GM18517 (cell line): ENCODE measurements around the gene CEACAM6.
"Not testable (repeated sequence)": the region's sequence is repeated elsewhere in the genome, so short reads cannot be mapped to it uniquely, and the experiment has no call there.

ENCODE experiments used
- ATAC-seq: cut with Tn5 transposase; IDR thresholded peaks from one replicate; pipeline ENCODE4 v1.9.1; 2021; ENCODE audit warnings: mild to moderate bottlenecking, moderate library complexity; ENCODE audit not compliant: unreplicated experiment

Gene CEACAM6

GRCh38 chr19:41755328-41755913, at the start of gene CEACAM6:
Gene CEACAM6, plus strand, starts transcription at chr19:41755530. Its CDS starts 109 bp downstream, at chr19:41755639.
- ATAC-seq = no peak

GRCh38 chr19:41706741-41707501, 48.4 kb upstream of the CEACAM6 start:
- no peak for ATAC-seq

- no peak for ATAC-seq
These were observed 47.9 kb upstream of the CEACAM6 start for GRCh38 chr19:41707502-41707812.

GRCh38 chr19:41707871-41708371, 47.4 kb upstream of the CEACAM6 start:
- no peak for ATAC-seq

GRCh38 chr19:41708481-41708880, 46.8 kb upstream of the CEACAM6 start, which contains the start of gene CEACAM5:
Gene CEACAM5, plus strand, starts transcription at chr19:41708626. Its CDS starts 106 bp downstream, at chr19:41708732.
- ATAC-seq = no peak

GRCh38 chr19:41709516-41709915, 45.8 kb upstream of the CEACAM6 start:
- ATAC-seq = not testable (repeated sequence)

- ATAC-seq = no peak
These were observed 45.2 kb upstream of the CEACAM6 start for GRCh38 chr19:41709951-41710645.

GRCh38 chr19:41711376-41712261, 43.7 kb upstream of the CEACAM6 start:
- no peak for ATAC-seq

GRCh38 chr19:41714598-41714997, 40.7 kb upstream of the CEACAM6 start:
- ATAC-seq = no peak

GRCh38 chr19:41718761-41719160, 36.6 kb upstream of the CEACAM6 start:
- no peak for ATAC-seq

- no peak for ATAC-seq
These were observed 35.2 kb upstream of the CEACAM6 start for GRCh38 chr19:41720103-41720502.

GRCh38 chr19:41726493-41726892, 28.8 kb upstream of the CEACAM6 start:
- no peak for ATAC-seq

- no peak for ATAC-seq
These were observed 21.2 kb upstream of the CEACAM6 start for GRCh38 chr19:41734156-41734555.

- ATAC-seq = no peak
These were observed 20.7 kb upstream of the CEACAM6 start for GRCh38 chr19:41734585-41734984.

GRCh38 chr19:41735071-41735600, 20.2 kb upstream of the CEACAM6 start:
- no peak for ATAC-seq

- no peak for ATAC-seq
These were observed 16.0 kb upstream of the CEACAM6 start for GRCh38 chr19:41739361-41739760.

- no peak for ATAC-seq
These were observed 14.7 kb upstream of the CEACAM6 start for GRCh38 chr19:41740415-41741243.

GRCh38 chr19:41741244-41741554, 14.1 kb upstream of the CEACAM6 start:
- no peak for ATAC-seq

GRCh38 chr19:41744850-41745249, 10.5 kb upstream of the CEACAM6 start:
- no peak for ATAC-seq

- no peak for ATAC-seq
These were observed 9.6 kb upstream of the CEACAM6 start for GRCh38 chr19:41745756-41746155.
